ENCODE measurements around the gene STIMATE. TPM values are rescaled to one million over a fixed set of nuclear protein-coding genes. Genes with fewer than 3 reads are reported as not detected.

The STIMATE gene
- 23.6 and 24.3 TPM in 2 replicates for total RNA-seq (2014; rRNA removed; shearing (Covaris generic))
- 11.2 and 13.9 TPM in 2 replicates for polyA plus RNA-seq (2016; fragmentation: Nextera tagmentation; extraction: Ambion mirVana)
- long read RNA-seq, full-length matches to known transcripts = 10 of 12 reads
- long read RNA-seq, partial matches to known transcripts = 0 of 12 reads
- long read RNA-seq, other reads (novel, unspliced or antisense) = 2 of 12 reads

DNA sequence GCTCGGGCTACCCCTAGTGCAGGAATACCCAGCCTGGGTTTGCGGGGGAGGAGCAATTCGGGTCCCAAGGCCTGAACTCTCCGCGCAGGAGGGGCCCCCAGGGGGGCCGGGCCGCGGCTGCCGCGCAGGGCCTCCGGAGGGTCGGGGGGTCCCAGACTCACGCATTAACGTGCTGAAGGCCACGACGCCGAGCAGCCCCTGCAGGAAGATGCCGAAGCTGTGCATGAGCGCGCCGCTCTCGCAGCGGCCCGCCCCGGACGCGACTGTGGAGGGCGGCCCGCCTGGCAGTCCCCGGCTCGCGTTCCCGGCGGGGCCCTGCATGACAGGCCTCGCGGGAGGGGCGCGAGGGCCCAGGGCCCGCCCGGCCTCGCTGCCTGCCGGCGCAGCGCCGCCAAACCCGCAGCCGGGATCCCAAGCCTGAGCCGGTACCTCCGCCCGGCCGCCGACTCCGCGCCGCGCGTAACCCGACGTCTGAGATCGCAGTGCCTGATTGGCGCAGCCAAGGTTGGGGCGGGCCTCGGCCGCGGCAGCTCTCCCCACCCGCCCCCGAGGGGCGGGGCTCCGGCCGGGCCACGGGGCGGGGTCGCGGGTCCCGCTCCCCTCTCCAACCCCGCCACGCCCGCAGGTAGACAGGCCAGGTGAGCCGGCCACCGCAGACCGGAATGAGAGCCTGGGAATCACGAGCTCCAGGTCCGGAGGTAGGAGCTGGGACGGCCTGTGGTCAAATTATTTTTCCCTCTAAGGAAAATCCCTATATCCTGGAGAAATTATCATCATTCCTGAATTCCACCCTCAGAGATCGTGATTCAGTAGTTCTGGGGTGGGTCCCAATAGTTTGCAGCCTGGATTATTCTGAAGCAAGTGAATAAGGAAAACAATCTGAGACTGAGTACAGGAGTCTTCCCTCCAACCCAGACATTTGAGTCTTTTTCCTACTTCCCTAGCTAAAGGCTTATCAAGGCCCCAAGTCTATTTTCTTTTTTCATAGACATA, at the start of gene STIMATE:
STIMATE (minus strand) TSS at position 419 of the 993 bp plus-strand sequence; CDS start at position 321, 98 bp downstream.
- Mint-ChIP-seq H3K27ac (peak within 1 kb of the TSS; percentile 80), H3K4me1 (peaks cover 16% of the 10 kb centered on the region), H3K9me3 (no peaks in the 10 kb centered on the region; the same call in 2 of the 3 replicates), H3K27me3 (ENCODE audit: insufficient read depth, low read depth, poor library complexity) (no peaks in the 10 kb centered on the region), H3K4me3 (peak within 1 kb of the TSS; percentile 95), H3K36me3 (ENCODE audit: low read depth) (peaks cover 5% of the 10 kb centered on the region; the same call in 1 of the 3 replicates)
- ATAC-seq = peak; percentile 95
- no peaks in the 10 kb centered on the region for H3K9me2 ChIP-seq (ENCODE audit: insufficient read depth)
- H3K4me1 ChIP-seq (ENCODE audit: insufficient read depth) = peaks cover 8% of the 10 kb centered on the region
- peaks cover 36% of the 10 kb centered on the region for H3K79me2 ChIP-seq (replicated peaks; ENCODE audit: insufficient read depth)
- 0 out of 2 replicates have a peak, but pooled peaks cover 6% of the 10 kb centered on the region for H3K27me3 ChIP-seq (ENCODE audit: insufficient read depth)
- H2AFZ ChIP-seq = peak within 1 kb of the TSS; percentile 93
- peak within 1 kb of the TSS; percentile 78; the same call in 1 of the 2 replicates for H3K27ac ChIP-seq (ENCODE audit: low read depth)
- H3K36me3 ChIP-seq (ENCODE audit: insufficient read depth) = no peaks in the 10 kb centered on the region; the same call in 1 of the 2 replicates
- H3K4me3 ChIP-seq = peak within 1 kb of the TSS; percentile 83
- H4K20me1 ChIP-seq (replicated peaks; ENCODE audit: insufficient read depth) = peaks cover 13% of the 10 kb centered on the region
- peak within 1 kb of the TSS; percentile 84 for H3K4me2 ChIP-seq
- TF ChIP-seq ZNF331 (CRISPR knock-in tag; IDR thresholded peaks at IDR 0.05; ENCODE audit: low read depth) = no peak
- TF ChIP-seq, protein P1, sequence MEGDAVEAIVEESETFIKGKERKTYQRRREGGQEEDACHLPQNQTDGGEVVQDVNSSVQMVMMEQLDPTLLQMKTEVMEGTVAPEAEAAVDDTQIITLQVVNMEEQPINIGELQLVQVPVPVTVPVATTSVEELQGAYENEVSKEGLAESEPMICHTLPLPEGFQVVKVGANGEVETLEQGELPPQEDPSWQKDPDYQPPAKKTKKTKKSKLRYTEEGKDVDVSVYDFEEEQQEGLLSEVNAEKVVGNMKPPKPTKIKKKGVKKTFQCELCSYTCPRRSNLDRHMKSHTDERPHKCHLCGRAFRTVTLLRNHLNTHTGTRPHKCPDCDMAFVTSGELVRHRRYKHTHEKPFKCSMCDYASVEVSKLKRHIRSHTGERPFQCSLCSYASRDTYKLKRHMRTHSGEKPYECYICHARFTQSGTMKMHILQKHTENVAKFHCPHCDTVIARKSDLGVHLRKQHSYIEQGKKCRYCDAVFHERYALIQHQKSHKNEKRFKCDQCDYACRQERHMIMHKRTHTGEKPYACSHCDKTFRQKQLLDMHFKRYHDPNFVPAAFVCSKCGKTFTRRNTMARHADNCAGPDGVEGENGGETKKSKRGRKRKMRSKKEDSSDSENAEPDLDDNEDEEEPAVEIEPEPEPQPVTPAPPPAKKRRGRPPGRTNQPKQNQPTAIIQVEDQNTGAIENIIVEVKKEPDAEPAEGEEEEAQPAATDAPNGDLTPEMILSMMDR (conservative IDR thresholded peaks at IDR 0.05; ENCODE audit: low read depth in 2 of 2) = no peak
- TF ChIP-seq EZH2phosphoT487 (IDR thresholded peaks at IDR 0.05; ENCODE audit: unreplicated experiment) = no peak
- peak; percentile 73 for TF ChIP-seq POLR2AphosphoS5 (IDR thresholded peaks at IDR 0.05; ENCODE audit: low read depth)
- TF ChIP-seq CREB1 (CRISPR knock-in tag; IDR thresholded peaks at IDR 0.05; ENCODE audit: low read depth) = peak; percentile 57; the same call in 1 of the 2 replicates
- peaks cover 11% of the 10 kb centered on the region for H3F3A ChIP-seq (replicated peaks; ENCODE audit: low read depth)
- DNase-seq (ENCODE audit: low spot score) = peak; percentile 95

DNA sequence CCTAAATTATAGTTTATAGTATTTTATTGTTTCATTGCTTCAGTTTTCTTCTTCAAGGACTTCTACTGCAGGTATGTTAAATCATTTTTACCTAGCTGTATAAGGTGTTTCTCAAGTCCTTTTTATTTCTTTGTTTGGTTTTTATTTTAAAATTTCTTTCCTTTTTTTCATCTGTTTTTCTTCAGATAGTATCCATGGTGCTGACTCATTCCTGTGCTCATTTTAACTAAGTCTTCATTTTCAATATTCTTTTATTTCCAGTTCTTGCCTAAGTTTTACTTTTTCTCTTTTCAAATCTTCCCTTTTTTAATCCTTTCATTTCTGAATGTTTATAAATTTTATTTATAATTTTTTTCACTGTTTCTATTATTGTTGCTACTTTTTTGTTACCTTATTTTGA, 42.3 kb upstream of the STIMATE start:
- no peak for TF ChIP-seq CREB1 (CRISPR knock-in tag; IDR thresholded peaks at IDR 0.05; ENCODE audit: low read depth)
- Mint-ChIP-seq H3K27ac (peak overlapping the region; percentile 55), H3K4me1 (peaks cover 9% of the 10 kb centered on the region; the same call in 2 of the 3 replicates), H3K36me3 (ENCODE audit: low read depth) (peaks cover 6% of the 10 kb centered on the region; the same call in 1 of the 3 replicates), H3K27me3 (ENCODE audit: insufficient read depth, low read depth, poor library complexity) (no peaks in the 10 kb centered on the region), H3K9me3 (no peaks in the 10 kb centered on the region), H3K4me3 (no peak overlapping the region)
- ATAC-seq (no peak), DNase-seq (ENCODE audit: low spot score) (no peak)
- Histone ChIP-seq H3K27me3 (ENCODE audit: insufficient read depth) (no peaks in the 10 kb centered on the region), H3K9me2 (ENCODE audit: insufficient read depth) (no peaks in the 10 kb centered on the region), H3K4me1 (ENCODE audit: insufficient read depth) (no peaks in the 10 kb centered on the region), H2AFZ (no peak overlapping the region), H3K4me2 (no peak overlapping the region), H3F3A (replicated peaks; ENCODE audit: low read depth) (no peaks in the 10 kb centered on the region), H3K4me3 (no peak overlapping the region), H3K79me2 (replicated peaks; ENCODE audit: insufficient read depth) (no peaks in the 10 kb centered on the region), H4K20me1 (replicated peaks; ENCODE audit: insufficient read depth) (no peaks in the 10 kb centered on the region), H3K36me3 (ENCODE audit: insufficient read depth) (no peaks in the 10 kb centered on the region), H3K27ac (ENCODE audit: low read depth) (no peak overlapping the region)

Data from GM23338 (cell line).